HCT116 (cell line): ENCODE measurements around the gene HSPA4. TPM values are rescaled to one million over a fixed set of nuclear protein-coding genes. Genes with fewer than 3 reads are reported as not detected.
A peak's percentile ranks its signal among the peaks of the same experiment; 100 is the strongest.

Experiments
- ATAC-seq: fragments of 200-7000 bp; cut with Tn5 transposase; 2 replicates; pipeline ENCODE4 v1.9.1; 2020; ENCODE audit warnings: mild to moderate bottlenecking, moderate library complexity
- BruUV-seq: library from RNA; stranded (reverse); fragments of 400-500 nt; replicated peaks from 2 replicates; lab custom pipeline; 2021; lab: Mats Ljungman, UMichigan
- CTCF ChIA-PET: fragments of 300-600 bp; sonication (Branson Sonifier 250); formaldehyde crosslinking; loops from one replicate; lab custom pipeline; 2021; ENCODE audit warnings: antibody characterized with exemption; lab: Charles Lee
- POLR2A ChIA-PET: fragments of 300-600, 350-600 bp; sonication (Branson Sonifier 250); formaldehyde crosslinking; loops from one replicate; lab custom pipeline; 2021; ENCODE audit warnings: antibody characterized with exemption; lab: Charles Lee
- RAD21 ChIA-PET, 2 experiments: fragments of 300-600 bp; sonication (Branson Sonifier 250); formaldehyde crosslinking; loops; one replicate each; lab custom pipeline; 2023; ENCODE audit warnings: low total read pairs in 2 of 2; ENCODE audit not compliant: uncharacterized antibody in 2 of 2, unreplicated experiment in 2 of 2, low non-redundant PET in 1 of 2; lab: Charles Lee
- DNase-seq: peaks from one replicate; pipeline ENCODE4 v3.0.0-alpha.2; 2010; ENCODE audit warnings: low read depth, low spot score
- H2AFZ ChIP-seq: fragments of 200-600 bp; shearing (Covaris generic), sonication (generic); 2 replicates; pipeline ENCODE4 v1.6.1; 2017; ENCODE audit warnings: low read depth, mixed run types, mixed read lengths, antibody characterized with exemption, low read length; ENCODE audit not compliant: poor library complexity, severe bottlenecking
- H3K27ac ChIP-seq: 2 replicates; pipeline ENCODE4 v1.5.1; 2012; ENCODE audit warnings: low read depth, low read length
- H3K27me3 ChIP-seq: fragments of 200-600 bp; sonication (generic); 2 replicates; pipeline ENCODE4 v1.6.1; 2016; ENCODE audit warnings: mixed run types, low read length, mixed read lengths; ENCODE audit not compliant: insufficient read depth
- H3K36me3 ChIP-seq, 2 experiments: fragments of 200-500 bp in 1 of 2; fragments of 200-600 bp in 1 of 2; sonication (Bioruptor generic) in 1 of 2; sonication (generic) in 1 of 2; 2 replicates each; pipeline versions ENCODE4 v1.5.1 to v1.6.1; 2014 to 2016; ENCODE audit warnings: low read length in 2 of 2, inconsistent platforms in 1 of 2, mixed read lengths in 1 of 2, mixed run types in 1 of 2; ENCODE audit not compliant: insufficient read depth in 2 of 2, control insufficient read depth in 1 of 2
- H3K4me1 ChIP-seq, 2 experiments: fragments of 200-600 bp in 1 of 2; sonication (generic) in 1 of 2; 2 replicates each; pipeline versions ENCODE4 v1.5.1 to v1.6.1; 2012 to 2017; ENCODE audit warnings: low read length in 2 of 2, inconsistent platforms in 1 of 2, mild to moderate bottlenecking in 1 of 2, mixed read lengths in 1 of 2, mixed run types in 1 of 2, moderate library complexity in 1 of 2; ENCODE audit not compliant: insufficient read depth in 2 of 2, control insufficient read depth in 1 of 2
- H3K4me2 ChIP-seq: fragments of 200-600 bp; sonication (generic); 2 replicates; pipeline ENCODE4 v1.6.1; 2017; ENCODE audit warnings: mixed run types, low read length, mixed read lengths
- H3K4me3 ChIP-seq, 2 experiments: fragments of 200-600 bp in 1 of 2; sonication (generic) in 1 of 2; replicated peaks in 1 of 2; 2 replicates each; pipeline ENCODE4 v1.5.1; 2011 to 2016; ENCODE audit warnings: low read length in 2 of 2, control low read depth in 1 of 2, low read depth in 1 of 2, mild to moderate bottlenecking in 1 of 2, mixed read lengths in 1 of 2, mixed run types in 1 of 2
- H3K79me2 ChIP-seq: fragments of 200-600 bp; sonication (generic); 2 replicates; pipeline ENCODE4 v1.6.1; 2017; ENCODE audit warnings: mild to moderate bottlenecking, mixed run types, low read length, moderate library complexity, mixed read lengths; ENCODE audit not compliant: insufficient read depth
- H3K9ac ChIP-seq: fragments of 200-600 bp; sonication (generic); 2 replicates; pipeline ENCODE4 v1.6.1; 2016; ENCODE audit warnings: low read length, mixed read lengths
- H3K9me2 ChIP-seq: fragments of 200-600 bp; sonication (generic), shearing (Covaris generic); 2 replicates; pipeline ENCODE4 v1.6.1; 2017; ENCODE audit warnings: mixed run types, mild to moderate bottlenecking, moderate library complexity; ENCODE audit not compliant: insufficient read depth
- H3K9me3 ChIP-seq, 2 experiments: fragments of 200-500 bp in 1 of 2; fragments of 200-600 bp in 1 of 2; sonication (Bioruptor generic) in 1 of 2; sonication (generic) in 1 of 2; 2 replicates each; pipeline ENCODE4 v1.6.1; 2014 to 2017; ENCODE audit warnings: low read length in 2 of 2, mixed read lengths in 2 of 2, inconsistent platforms in 1 of 2, low read depth in 1 of 2, mild to moderate bottlenecking in 1 of 2, mixed run types in 1 of 2, moderate library complexity in 1 of 2; ENCODE audit not compliant: control insufficient read depth in 1 of 2, insufficient read depth in 1 of 2
- H4K20me1 ChIP-seq: fragments of 200-600 bp; sonication (generic), shearing (Covaris generic); 2 replicates; pipeline ENCODE4 v1.6.1; 2017; ENCODE audit warnings: mixed run types, mild to moderate bottlenecking, moderate library complexity; ENCODE audit not compliant: insufficient read depth
- EZH2phosphoT487 ChIP-seq: fragments of 200-600 bp; IDR thresholded peaks from 2 replicates; pipeline ENCODE4 v1.6.1; 2018; ENCODE audit warnings: antibody characterized with exemption, borderline replicate concordance
- POLR2A ChIP-seq: IDR thresholded peaks from 2 replicates; pipeline ENCODE4 v1.7.0; 2011; ENCODE audit warnings: borderline replicate concordance; ENCODE audit not compliant: insufficient read depth, insufficient read length; ENCODE audit errors: extremely low read depth
- TCF7L2 ChIP-seq: IDR thresholded peaks from 2 replicates; pipeline ENCODE4 v1.7.0; 2011; ENCODE audit warnings: borderline replicate concordance, inconsistent platforms; ENCODE audit not compliant: insufficient read depth, insufficient read length; ENCODE audit errors: extremely low read depth
- intact Hi-C: fragments of 100-400 bp; cut with micrococcal nuclease; formaldehyde crosslinking; loops from 2 replicates; pipeline ENCODE4 v1.10.0; 2022
- total RNA-seq: library from RNA; stranded (reverse); gene quantifications from one replicate; pipeline ENCODE4 v1.2.1, GENCODE V29; 2021; ENCODE audit not compliant: unreplicated experiment
- TF ChIP-seq, protein P1 (sequence below): IDR thresholded peaks from 2 replicates; pipeline ENCODE4 v1.6.1; 2012

The HSPA4 gene
- total RNA-seq, 1 experiment from 2014 or later: 212 TPM

DNA sequence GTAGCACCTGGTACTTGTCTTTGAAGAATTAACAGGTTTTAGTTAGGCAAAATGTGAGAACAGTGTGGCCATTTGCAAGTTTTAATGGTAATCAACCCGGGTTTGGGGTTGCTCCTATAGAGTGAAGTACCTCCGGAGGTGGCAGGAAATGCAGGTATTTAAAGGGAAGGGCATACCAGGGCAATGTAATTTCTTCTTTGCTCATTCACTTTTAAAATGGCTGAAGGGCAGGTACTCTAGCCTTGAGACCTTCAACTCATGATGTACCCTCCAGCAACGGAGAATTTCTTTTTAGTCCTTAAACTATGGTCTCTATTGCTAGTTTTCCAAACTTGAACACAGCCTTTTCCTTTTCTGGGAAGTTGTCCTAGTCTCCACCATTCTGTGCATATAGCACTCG lies 1.3 kb upstream of the HSPA4 start:
- no TSS peak for BruUV-seq
- H3K27ac ChIP-seq: peak overlapping the region; percentile 98
- no peaks in the 10 kb centered on the region for H3K9me3 ChIP-seq
- TF ChIP-seq EZH2phosphoT487 (no peak), POLR2A (peak; percentile 17)
- TF ChIP-seq, all 23 proteins: peak for 1
- ATAC-seq: no peak
- peak overlapping the region; percentile 100 for H3K9ac ChIP-seq
- no peaks in the 10 kb centered on the region for H3K27me3 ChIP-seq
- H3K79me2 ChIP-seq: peaks cover 51% of the 10 kb centered on the region
- peak overlapping the region; percentile 88 for H3K4me2 ChIP-seq
- peak overlapping the region; percentile 75 to 99 for H3K4me3 ChIP-seq
- no peak for DNase-seq
- ChIA-PET RAD21 (no interaction called here), POLR2A (no interaction called here), CTCF (no interaction called here)
- H2AFZ ChIP-seq: no peak overlapping the region
- no peaks in the 10 kb centered on the region for H3K9me2 ChIP-seq
- H4K20me1 ChIP-seq: peaks cover 10% of the 10 kb centered on the region; the same call in 1 of the 2 replicates
- H3K4me1 ChIP-seq: peaks cover 16 to 23% of the 10 kb centered on the region in 2 experiments
- H3K36me3 ChIP-seq: peaks cover 0 to 3% of the 10 kb centered on the region in 2 experiments; a peak in 1 of 4 replicates
- intact Hi-C loops: loop anchor here (5.0 kb wide), 1 partner anchor 88 kb away; the partner anchor contains the start of gene AFF4

- H2AFZ ChIP-seq: no peak overlapping the region
- peak overlapping the region; percentile 75 to 99 for H3K4me3 ChIP-seq
- peak overlapping the region; percentile 88 for H3K4me2 ChIP-seq
- intact Hi-C loops: loop anchor here (5.0 kb wide), 1 partner anchor 89 kb away; the partner anchor contains the start of gene AFF4
- H3K9ac ChIP-seq: peak overlapping the region; percentile 100
- BruUV-seq: TSS peak; percentile 87
- ATAC-seq (no peak; the same call in 1 of the 2 replicates), DNase-seq (no peak)
- CTCF ChIA-PET: no interaction called here
- peaks cover 12% of the 10 kb centered on the region; the same call in 1 of the 2 replicates for H4K20me1 ChIP-seq
- peaks cover 0 to 3% of the 10 kb centered on the region in 2 experiments; a peak in 1 of 4 replicates for H3K36me3 ChIP-seq
- RAD21 ChIA-PET: no interaction called here
- POLR2A ChIA-PET: interaction anchor here (0.6 to 1.8 kb wide), 11 partner anchors 10 to 138 kb away, joined by 3 to 7 read pairs (median 4); no protein-coding TSS in a partner anchor
- H3K4me1 ChIP-seq: peaks cover 16 to 23% of the 10 kb centered on the region in 2 experiments
- TF ChIP-seq TCF7L2: no peak
- TF ChIP-seq POLR2A: peak; percentile 21
- TF ChIP-seq, protein P1, sequence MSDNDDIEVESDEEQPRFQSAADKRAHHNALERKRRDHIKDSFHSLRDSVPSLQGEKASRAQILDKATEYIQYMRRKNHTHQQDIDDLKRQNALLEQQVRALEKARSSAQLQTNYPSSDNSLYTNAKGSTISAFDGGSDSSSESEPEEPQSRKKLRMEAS: no peak
- no peaks in the 10 kb centered on the region for H3K27me3 ChIP-seq
- peak overlapping the region; percentile 98 for H3K27ac ChIP-seq
- no peaks in the 10 kb centered on the region for H3K9me2 ChIP-seq
- no peaks in the 10 kb centered on the region for H3K9me3 ChIP-seq
- peaks cover 57% of the 10 kb centered on the region for H3K79me2 ChIP-seq
Observed at GRCh38 chr5:133051061-133051541, 712 bp upstream of the HSPA4 start.
